Neural progenitor cell (in vitro differentiated cells): Measurements from ENCODE around the gene SUSD2. TPM values are rescaled to one million over a fixed set of nuclear protein-coding genes. Genes with fewer than 3 reads are reported as not detected.

Experiments
- DNase-seq: peaks from one replicate; pipeline ENCODE4 v3.0.0-alpha.2; 2016; ENCODE audit warnings: low spot score
- H2AFZ ChIP-seq: fragments of 200-600 bp; sonication (generic); replicated peaks from 2 replicates; pipeline ENCODE4 v1.6.1; 2016; ENCODE audit warnings: antibody characterized with exemption
- H3F3A ChIP-seq: fragments of 200-600 bp; sonication (generic); 2 replicates; pipeline ENCODE4 v1.6.1; 2016; ENCODE audit warnings: antibody characterized with exemption, low read depth
- H3K27ac ChIP-seq: fragments of 200-600 bp; sonication (generic); 2 replicates; pipeline ENCODE4 v1.5.1; 2016; ENCODE audit warnings: mild to moderate bottlenecking
- H3K27me3 ChIP-seq: fragments of 200-600 bp; sonication (generic); 2 replicates; pipeline ENCODE4 v1.6.1; 2016; ENCODE audit warnings: mild to moderate bottlenecking, moderate library complexity
- H3K36me3 ChIP-seq: fragments of 200-600 bp; sonication (generic); 2 replicates; pipeline ENCODE4 v1.5.1; 2016
- H3K4me1 ChIP-seq: fragments of 200-600 bp; sonication (generic); 2 replicates; pipeline ENCODE4 v1.6.1; 2016; ENCODE audit warnings: mixed run types
- H3K4me2 ChIP-seq: fragments of 200-600 bp; sonication (generic); 2 replicates; pipeline ENCODE4 v1.6.1; 2016
- H3K4me3 ChIP-seq: fragments of 200-600 bp; sonication (generic); 2 replicates; pipeline ENCODE4 v1.5.1; 2016
- H3K79me2 ChIP-seq: fragments of 200-600 bp; sonication (generic); 2 replicates; pipeline ENCODE4 v1.6.1; 2016; ENCODE audit warnings: low read depth
- H3K9ac ChIP-seq: fragments of 200-600 bp; sonication (generic); 2 replicates; pipeline ENCODE4 v1.6.1; 2016
- H3K9me3 ChIP-seq: fragments of 200-600 bp; sonication (generic); 2 replicates; pipeline ENCODE4 v1.5.1; 2016; ENCODE audit warnings: low read depth
- H4K20me1 ChIP-seq: fragments of 200-600 bp; sonication (generic); 2 replicates; pipeline ENCODE4 v1.6.1; 2016; ENCODE audit warnings: low read depth
- H3K27ac Mint-ChIP-seq: 3 replicates; pipeline ENCODE4 v1.8.0; 2021; ENCODE audit warnings: mixed read lengths
- H3K27me3 Mint-ChIP-seq: 2 replicates; pipeline ENCODE4 v1.8.0; 2022; ENCODE audit warnings: low read depth, mild to moderate bottlenecking, inconsistent platforms, moderate library complexity, mixed read lengths; ENCODE audit not compliant: insufficient read depth
- H3K36me3 Mint-ChIP-seq: 3 replicates; pipeline ENCODE4 v1.8.0; 2021; ENCODE audit warnings: mixed read lengths
- H3K4me1 Mint-ChIP-seq: 3 replicates; pipeline ENCODE4 v1.8.0; 2021; ENCODE audit warnings: mixed read lengths
- H3K4me3 Mint-ChIP-seq: 3 replicates; pipeline ENCODE4 v1.8.0; 2021; ENCODE audit warnings: mild to moderate bottlenecking, moderate library complexity, mixed read lengths
- H3K9me3 Mint-ChIP-seq: 3 replicates; pipeline ENCODE4 v1.8.0; 2020; ENCODE audit warnings: mixed read lengths
- CTCF ChIP-seq: fragments of 200-600 bp; sonication (generic); IDR thresholded peaks from 2 replicates; pipeline ENCODE4 v1.5.1; 2017; ENCODE audit warnings: antibody characterized with exemption, mild to moderate bottlenecking
- EZH2 ChIP-seq: fragments of 200-600 bp; sonication (generic); IDR thresholded peaks from 2 replicates; pipeline ENCODE4 v1.6.1; 2017; ENCODE audit warnings: antibody characterized with exemption, mild to moderate bottlenecking, moderate library complexity
- EZH2phosphoT487 ChIP-seq: fragments of 200-600 bp; sonication (generic); IDR thresholded peaks from 2 replicates; pipeline ENCODE4 v1.6.1; 2017; ENCODE audit warnings: antibody characterized with exemption
- total RNA-seq: library from RNA; depleted of rRNA; stranded (reverse); fragments of >200 nt; gene quantifications from 2 replicates; pipeline ENCODE4 v1.2.3, GENCODE V29; 2015; ENCODE audit warnings: low replicate concordance

The SUSD2 gene
- total RNA-seq, 1 donor from 2014 or later: 0.02 TPM

- H3K27me3 Mint-ChIP-seq: peaks cover 2% of the 10 kb centered on the region
- no peaks in the 10 kb centered on the region for H3K9me3 Mint-ChIP-seq
- Histone ChIP-seq H3K27ac (no peak overlapping the region), H2AFZ (no peak overlapping the region), H3K9me3 (no peaks in the 10 kb centered on the region), H3K4me3 (no peak overlapping the region), H3K4me1 (no peaks in the 10 kb centered on the region), H3K4me2 (no peak overlapping the region), H3K27me3 (no peaks in the 10 kb centered on the region), H3K36me3 (no peaks in the 10 kb centered on the region), H3F3A (no peaks in the 10 kb centered on the region), H3K79me2 (no peaks in the 10 kb centered on the region), H3K9ac (no peak overlapping the region), H4K20me1 (peaks cover 18% of the 10 kb centered on the region)
- TF ChIP-seq CTCF: no peak
- TF ChIP-seq EZH2: no peak
- no peak for TF ChIP-seq EZH2phosphoT487
- H3K36me3 Mint-ChIP-seq: peaks cover 6% of the 10 kb centered on the region
- peaks cover 12% of the 10 kb centered on the region for H3K4me1 Mint-ChIP-seq
- DNase-seq: no peak
- H3K27ac Mint-ChIP-seq: no peak overlapping the region
- H3K4me3 Mint-ChIP-seq: no peak overlapping the region
These were observed 40.9 kb upstream of the SUSD2 start for GRCh38 chr22:24140357-24140756.

GRCh38 chr22:24141586-24141985 lies 39.7 kb upstream of the SUSD2 start:
- peaks cover 2% of the 10 kb centered on the region for H3K27me3 Mint-ChIP-seq
- H3K9ac ChIP-seq: no peak overlapping the region
- H2AFZ ChIP-seq: no peak overlapping the region
- no peak overlapping the region for H3K27ac ChIP-seq
- H3K36me3 Mint-ChIP-seq: peaks cover 2% of the 10 kb centered on the region
- H3K4me3 Mint-ChIP-seq: no peak overlapping the region
- DNase-seq: no peak
- peaks cover 17% of the 10 kb centered on the region for H3K4me1 Mint-ChIP-seq
- H3K27me3 ChIP-seq: no peaks in the 10 kb centered on the region
- H4K20me1 ChIP-seq: peaks cover 24% of the 10 kb centered on the region
- H3K4me3 ChIP-seq: no peak overlapping the region
- no peak overlapping the region for H3K4me2 ChIP-seq
- H3K79me2 ChIP-seq: no peaks in the 10 kb centered on the region
- TF ChIP-seq EZH2phosphoT487 (no peak), CTCF (no peak), EZH2 (no peak)
- H3K9me3 ChIP-seq: no peaks in the 10 kb centered on the region
- no peaks in the 10 kb centered on the region for H3K36me3 ChIP-seq
- no peaks in the 10 kb centered on the region for H3K4me1 ChIP-seq
- H3K27ac Mint-ChIP-seq: no peak overlapping the region
- no peaks in the 10 kb centered on the region for H3F3A ChIP-seq
- H3K9me3 Mint-ChIP-seq: no peaks in the 10 kb centered on the region

- no peak overlapping the region for H3K4me3 ChIP-seq
- peaks cover 1% of the 10 kb centered on the region for H3K36me3 Mint-ChIP-seq
- no peak overlapping the region for H2AFZ ChIP-seq
- peaks cover 28% of the 10 kb centered on the region for H4K20me1 ChIP-seq
- no peak for TF ChIP-seq EZH2
- no peak for TF ChIP-seq EZH2phosphoT487
- no peak for TF ChIP-seq CTCF
- H3K27ac Mint-ChIP-seq: peak overlapping the region; percentile 87
- no peak overlapping the region for H3K27ac ChIP-seq
- H3K27me3 Mint-ChIP-seq: peaks cover 2% of the 10 kb centered on the region
- no peak overlapping the region for H3K4me3 Mint-ChIP-seq
- no peaks in the 10 kb centered on the region for H3K36me3 ChIP-seq
- H3K79me2 ChIP-seq: no peaks in the 10 kb centered on the region
- H3K27me3 ChIP-seq: no peaks in the 10 kb centered on the region
- H3F3A ChIP-seq: no peaks in the 10 kb centered on the region
- no peaks in the 10 kb centered on the region for H3K9me3 Mint-ChIP-seq
- H3K9me3 ChIP-seq: no peaks in the 10 kb centered on the region
- peaks cover 22% of the 10 kb centered on the region for H3K4me1 Mint-ChIP-seq
- no peak overlapping the region for H3K9ac ChIP-seq
- H3K4me1 ChIP-seq: no peaks in the 10 kb centered on the region
- DNase-seq: no peak
- H3K4me2 ChIP-seq: no peak overlapping the region
These were observed 39.0 kb upstream of the SUSD2 start for GRCh38 chr22:24142241-24142640.
